HG02571 (cell line): ENCODE results near the gene CYTL1.
"Not testable (repeated sequence)": the region's sequence is repeated elsewhere in the genome, so short reads cannot be mapped to it uniquely, and the experiment has no call there.

Experiments
- ATAC-seq: cut with Tn5 transposase; IDR thresholded peaks from one replicate; pipeline ENCODE4 v1.9.1; 2021; ENCODE audit warnings: mild to moderate bottlenecking, moderate library complexity; ENCODE audit not compliant: unreplicated experiment

Gene CYTL1

DNA sequence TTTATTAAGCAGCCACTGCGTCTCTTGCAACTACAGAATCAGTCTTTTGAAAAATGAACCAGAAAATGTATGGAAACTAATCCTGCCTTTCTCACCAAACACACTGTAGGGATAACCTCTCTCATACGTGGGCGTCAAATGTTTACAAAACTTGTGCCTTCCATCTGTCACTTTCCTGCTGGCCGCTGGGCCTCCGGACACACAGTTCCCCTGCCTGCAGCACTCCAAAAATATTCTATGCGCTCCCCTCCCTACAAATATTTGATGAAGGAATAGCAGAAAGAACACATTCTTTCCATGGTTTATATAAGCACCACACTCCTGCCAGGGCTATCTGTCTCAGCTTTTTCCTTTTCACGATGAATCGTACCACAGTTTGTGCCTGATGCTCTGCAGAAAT lies 14.9 kb upstream of the CYTL1 start:
- ATAC-seq: no peak

DNA sequence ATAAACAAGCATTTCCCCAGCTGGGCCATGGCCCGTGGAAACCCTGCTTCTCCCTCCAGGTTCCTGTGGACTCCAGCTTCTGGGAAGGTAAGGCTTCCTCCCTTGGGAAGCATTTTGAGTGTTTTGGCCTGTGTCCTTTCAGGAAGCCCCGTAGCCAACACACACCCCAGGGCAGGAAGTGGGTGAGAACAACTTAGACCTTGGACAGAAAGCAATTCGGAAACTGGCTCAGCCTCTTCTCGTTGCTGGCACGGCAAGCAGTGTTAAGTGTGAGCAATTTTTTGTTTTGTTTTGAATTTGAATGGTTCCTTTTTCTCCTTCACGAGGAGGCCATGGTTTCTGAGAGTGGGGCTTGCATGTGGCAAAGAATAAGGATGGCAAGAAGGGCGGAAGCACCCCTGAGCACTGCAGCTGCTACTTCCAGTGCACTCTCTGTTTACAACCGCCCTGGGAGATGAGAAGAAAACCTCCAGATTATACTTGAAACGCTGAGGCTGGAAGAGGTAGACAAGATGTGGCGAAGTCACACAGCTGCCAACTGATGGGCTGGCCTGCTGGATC lies 14.1 kb upstream of the CYTL1 start:
- ATAC-seq: no peak

- ATAC-seq: no peak
Measured at GRCh38 chr4:5032813-5033212, 13.6 kb upstream of the CYTL1 start.

GRCh38 chr4:5030927-5031326 lies 11.7 kb upstream of the CYTL1 start:
- no peak for ATAC-seq

DNA sequence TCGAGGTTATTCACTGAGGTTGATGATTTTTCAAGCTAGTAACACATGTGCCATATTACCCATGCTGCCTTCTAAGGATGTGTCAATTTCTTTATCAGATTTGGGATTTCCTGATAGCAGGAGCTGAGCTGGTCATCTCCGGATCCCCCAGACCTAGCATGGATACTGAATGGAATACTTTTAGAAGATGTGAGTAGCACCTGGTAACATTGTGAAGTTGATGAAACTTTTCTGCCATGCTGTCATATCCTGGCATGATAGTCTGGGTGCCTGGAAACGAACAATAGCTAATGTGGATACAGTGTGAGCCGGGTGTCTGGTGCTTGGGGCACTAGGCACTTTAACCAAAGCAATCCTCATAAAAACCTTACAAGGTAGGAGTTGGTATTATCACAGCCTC lies 11.0 kb upstream of the CYTL1 start:
- ATAC-seq: no peak

GRCh38 chr4:5029447-5029846 lies 10.2 kb upstream of the CYTL1 start:
- ATAC-seq: no peak

GRCh38 chr4:5028480-5028879 lies 9.2 kb upstream of the CYTL1 start:
- ATAC-seq: no peak

DNA sequence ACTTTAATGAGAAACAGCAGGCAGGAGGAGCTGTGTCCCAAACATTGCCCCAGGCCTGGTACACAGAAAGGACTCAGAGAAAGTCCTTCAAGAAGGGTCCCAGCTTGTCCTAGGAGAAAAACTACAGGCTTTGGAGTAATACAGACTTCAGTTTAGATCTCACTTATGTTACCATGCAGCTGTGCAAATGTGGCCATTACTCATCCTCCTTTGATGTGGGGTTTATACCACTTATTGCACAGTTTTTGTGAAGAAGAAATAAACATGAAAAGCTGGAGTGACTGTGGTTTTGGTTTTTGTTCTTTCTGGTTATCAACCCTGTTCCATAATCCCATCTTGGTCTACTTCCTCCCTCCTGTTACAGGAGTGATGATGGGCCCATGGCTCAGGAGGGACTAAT lies 8.1 kb upstream of the CYTL1 start:
- ATAC-seq: no peak

GRCh38 chr4:5026371-5026770 lies 7.1 kb upstream of the CYTL1 start:
- no peak for ATAC-seq

- no peak for ATAC-seq
Measured at GRCh38 chr4:5024673-5025072, 5.4 kb upstream of the CYTL1 start.

DNA sequence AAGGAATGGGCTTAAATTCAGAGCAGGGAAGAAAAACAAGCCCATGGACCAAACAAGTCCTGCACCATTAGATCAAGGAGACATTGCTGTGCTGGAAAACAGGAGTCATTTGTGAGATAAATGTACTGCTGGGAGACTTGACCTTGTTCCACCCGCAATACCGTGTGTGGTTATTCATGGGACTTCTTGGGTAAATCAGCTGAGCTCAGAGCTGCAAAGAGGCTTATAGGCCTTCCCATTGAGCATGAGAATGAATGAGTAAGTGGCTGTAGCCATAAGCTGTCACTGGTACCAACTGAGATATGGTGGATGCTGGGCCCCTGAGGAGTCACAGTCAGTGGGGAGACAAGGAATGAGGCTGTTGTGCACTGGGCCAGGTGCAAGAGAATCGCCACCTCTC lies 2.3 kb upstream of the CYTL1 start:
- ATAC-seq: no peak

GRCh38 chr4:5020341-5020740 lies 1.1 kb upstream of the CYTL1 start:
- no peak for ATAC-seq

DNA sequence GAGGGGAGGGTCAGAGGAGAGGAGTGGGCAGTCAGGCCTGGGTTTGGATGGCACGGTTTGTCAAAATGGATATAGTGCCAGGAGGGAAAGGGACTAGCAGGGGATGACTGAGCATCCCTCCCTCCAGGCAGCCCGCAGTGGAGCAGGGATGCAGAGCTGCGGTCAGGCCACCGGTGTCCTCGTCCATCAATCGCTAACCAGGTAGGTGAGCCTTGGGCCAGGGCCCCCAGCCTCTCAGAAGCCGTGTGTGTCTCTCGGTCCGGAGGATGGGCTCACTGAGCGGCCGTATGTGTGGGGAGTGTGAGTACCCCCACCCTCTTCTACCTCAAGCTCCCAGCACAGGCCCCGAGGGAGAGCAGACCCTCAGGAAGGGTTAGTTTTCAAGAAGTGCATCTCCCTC lies 538 bp upstream of the CYTL1 start:
- no peak for ATAC-seq

DNA sequence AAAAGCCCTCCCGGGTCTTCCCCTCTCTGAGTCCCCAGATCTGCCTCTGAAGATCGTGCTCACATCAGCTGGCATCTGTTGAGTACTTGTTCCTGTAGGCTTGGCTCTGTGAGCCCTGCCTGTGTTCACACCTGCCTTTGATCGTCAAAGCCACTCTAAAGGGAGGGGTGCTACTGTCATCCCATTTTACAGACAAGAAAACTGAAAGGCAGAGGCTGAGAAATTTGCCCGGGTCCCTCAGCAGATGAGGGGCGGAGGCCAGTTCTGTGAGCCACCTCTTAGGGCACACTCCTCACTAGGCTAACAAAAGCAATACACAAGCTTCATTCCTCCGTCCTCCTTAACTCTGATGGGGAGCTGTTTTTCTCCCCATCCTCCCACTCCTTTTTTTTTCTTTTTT lies 655 bp downstream of the CYTL1 start:
- ATAC-seq: no peak

DNA sequence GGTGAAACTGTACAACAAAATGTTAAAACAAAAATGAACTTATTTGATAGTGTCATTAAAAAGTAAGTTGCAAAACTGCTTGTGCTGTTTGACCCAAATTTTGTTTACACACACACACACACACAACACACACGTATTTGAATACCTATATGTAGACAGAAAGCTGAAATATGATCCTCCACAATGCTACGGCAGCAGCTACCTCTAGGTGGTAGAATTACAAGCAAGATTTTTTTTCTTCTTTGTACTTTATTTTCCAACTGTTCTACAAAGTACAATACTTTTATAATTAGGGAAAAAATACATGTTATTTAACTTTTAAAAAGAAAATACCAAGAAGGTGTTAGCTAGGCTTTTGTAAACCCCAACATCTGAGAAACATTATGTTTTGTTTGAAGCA lies 1.2 kb downstream of the CYTL1 start:
- ATAC-seq: no peak

DNA sequence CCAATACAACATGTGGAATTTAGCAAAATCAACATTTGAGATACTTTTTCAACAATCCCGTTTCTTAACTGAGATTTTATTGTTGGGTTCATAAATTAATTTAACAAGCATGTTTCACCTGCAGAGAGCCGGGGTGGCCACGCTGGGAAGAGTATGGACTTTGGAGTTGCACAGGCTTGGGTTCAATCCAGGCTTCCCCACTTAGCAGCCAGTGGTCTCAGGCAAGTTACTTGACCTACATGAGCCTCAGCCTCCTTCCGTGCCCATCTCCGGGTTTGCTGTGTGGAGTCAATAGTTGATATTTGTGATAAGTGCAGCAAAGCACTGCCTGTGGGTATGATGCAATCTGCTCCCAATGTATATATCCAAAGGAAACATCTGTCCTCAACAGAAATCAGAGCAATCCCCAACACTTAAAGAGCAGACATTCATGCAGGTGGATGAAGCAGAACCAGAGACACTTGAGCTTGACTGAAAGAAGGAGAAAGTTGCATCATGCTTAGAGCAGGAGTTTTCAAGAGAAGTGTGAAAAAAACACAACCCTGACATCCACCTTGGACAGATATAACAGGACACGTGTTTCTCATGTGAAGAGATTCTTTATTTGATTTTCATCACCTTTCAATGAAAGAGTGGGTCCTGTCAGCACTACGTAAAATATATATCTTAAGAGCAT lies 5.1 kb downstream of the CYTL1 start:
- no peak for ATAC-seq

DNA sequence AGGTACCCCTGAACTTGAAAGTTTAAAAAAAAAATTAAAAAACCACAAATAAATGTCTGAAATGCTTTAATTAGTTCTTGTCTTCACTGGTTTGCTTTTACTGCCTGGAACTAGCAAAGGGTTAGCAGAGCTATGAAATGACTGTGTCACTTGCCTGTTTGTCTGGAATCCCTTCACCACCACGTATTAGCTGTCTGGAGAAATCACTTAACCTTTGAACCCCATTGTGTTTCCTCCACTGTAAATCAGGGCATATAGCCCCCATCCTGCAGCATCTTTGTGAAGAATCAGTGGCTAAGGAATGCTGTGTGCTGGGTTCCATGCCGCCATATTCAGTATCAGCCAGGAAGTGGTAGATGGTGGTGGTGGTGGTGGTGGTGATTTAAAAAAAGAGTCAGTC lies 6.3 kb downstream of the CYTL1 start:
- no peak for ATAC-seq

GRCh38 chr4:5012244-5012898 lies 6.9 kb downstream of the CYTL1 start:
- no peak for ATAC-seq

GRCh38 chr4:5010984-5011383 lies 8.3 kb downstream of the CYTL1 start:
- no peak for ATAC-seq

- no peak for ATAC-seq
Measured at GRCh38 chr4:5009796-5010195, 9.5 kb downstream of the CYTL1 start.

GRCh38 chr4:5006932-5007331 lies 12.3 kb downstream of the CYTL1 start:
- ATAC-seq: not testable (repeated sequence)

DNA sequence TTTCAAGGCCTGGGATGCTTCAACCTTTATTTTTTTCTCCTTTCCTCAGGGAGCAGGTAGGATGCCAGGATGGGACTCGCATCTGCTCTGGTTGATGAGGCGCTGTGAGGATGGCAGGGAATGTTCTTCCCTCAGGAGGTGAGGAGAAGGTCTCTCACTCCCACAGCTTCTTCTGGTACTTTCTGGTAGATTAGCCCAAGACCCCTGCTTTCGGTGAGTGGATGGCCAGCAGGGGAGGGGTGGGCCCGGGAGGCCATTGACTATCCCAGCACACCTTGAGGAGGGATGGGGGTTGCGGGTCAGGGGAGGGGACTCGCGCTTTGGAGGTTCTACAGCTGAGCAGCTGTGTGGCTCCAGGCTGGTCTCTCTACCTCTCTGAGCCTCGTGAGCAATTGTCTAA lies 14.8 kb downstream of the CYTL1 start:
- ATAC-seq: no peak

GRCh38 chr4:5003918-5004317 lies 15.3 kb downstream of the CYTL1 start:
- no peak for ATAC-seq
